ENCODE data around the gene CST1.
A peak's percentile ranks its signal among the peaks of the same experiment; 100 is the strongest.
"Not testable (repeated sequence)": the region's sequence is repeated elsewhere in the genome, so short reads cannot be mapped to it uniquely, and the experiment has no call there.

The CST1 gene, protein sequence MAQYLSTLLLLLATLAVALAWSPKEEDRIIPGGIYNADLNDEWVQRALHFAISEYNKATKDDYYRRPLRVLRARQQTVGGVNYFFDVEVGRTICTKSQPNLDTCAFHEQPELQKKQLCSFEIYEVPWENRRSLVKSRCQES

GRCh38 chr20:23750786-23751185 lies at the start of gene CST1:
Gene CST1 (minus strand): TSS chr20:23750935. CDS start chr20:23750866, 69 bp downstream.
- H3K36me3 ChIP-seq (ENCODE audit: insufficient read depth, low read length); H4K20me1 ChIP-seq (ENCODE audit: insufficient read depth, low read length); H3K27me3 ChIP-seq (ENCODE audit: insufficient read depth, low read length); H3K9me2 ChIP-seq (ENCODE audit: low read depth, low read length); H3K4me1 ChIP-seq (ENCODE audit: insufficient read depth, low read length, severe bottlenecking); H3K27ac ChIP-seq (ENCODE audit: low read depth, low read length, poor library complexity, severe bottlenecking); H3F3A ChIP-seq (ENCODE audit: insufficient read depth, low read length); H3K9ac ChIP-seq (ENCODE audit: low read length); H3K4me2 ChIP-seq (ENCODE audit: low read length); H2AFZ ChIP-seq (ENCODE audit: low read length); H3K9me3 ChIP-seq (ENCODE audit: low read length); H3K4me3 ChIP-seq (ENCODE audit: low read depth, low read length, poor library complexity, severe bottlenecking); H3K79me2 ChIP-seq (ENCODE audit: insufficient read depth, low read length): not testable (repeated sequence)

DNA sequence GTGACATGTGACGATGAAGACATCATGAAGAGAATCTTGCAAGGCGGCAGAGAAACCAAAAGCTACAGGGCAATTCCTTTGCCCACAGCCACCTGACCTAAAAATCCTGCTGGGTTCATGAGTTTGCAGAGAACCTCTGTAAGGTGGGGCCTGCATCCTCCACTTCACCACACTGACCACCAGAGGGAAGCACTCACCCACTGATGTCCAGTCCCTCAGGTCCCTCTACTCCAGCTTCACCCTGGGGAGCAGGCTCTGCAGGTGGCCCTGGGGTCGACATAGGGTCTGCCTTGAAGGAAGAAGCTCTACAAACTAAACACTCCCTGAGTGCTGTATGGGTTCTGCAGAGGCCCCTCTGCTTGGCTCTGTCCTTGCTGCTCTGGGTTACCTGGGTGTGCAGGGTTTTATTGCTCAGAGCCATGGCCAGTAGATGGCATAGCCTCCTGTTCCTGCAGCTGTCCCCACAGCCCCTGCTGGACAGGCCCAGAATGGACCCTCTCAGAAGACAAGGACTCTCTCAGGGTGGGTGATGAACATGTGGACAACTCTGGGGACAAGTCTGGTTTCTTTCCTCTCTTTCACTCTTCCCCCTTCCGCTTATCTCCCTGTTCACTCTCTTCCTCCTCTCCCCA lies 48.6 kb upstream of the CST1 start:
- not testable (repeated sequence) for H2AFZ ChIP-seq (ENCODE audit: low read length); H3K9me2 ChIP-seq (ENCODE audit: low read depth, low read length); H3K4me2 ChIP-seq (ENCODE audit: low read length); H3K4me1 ChIP-seq (ENCODE audit: insufficient read depth, low read length, severe bottlenecking); H3K27ac ChIP-seq (ENCODE audit: low read depth, low read length, poor library complexity, severe bottlenecking); H3K36me3 ChIP-seq (ENCODE audit: insufficient read depth, low read length); H4K20me1 ChIP-seq (ENCODE audit: insufficient read depth, low read length); H3K9me3 ChIP-seq (ENCODE audit: low read length); H3F3A ChIP-seq (ENCODE audit: insufficient read depth, low read length); H3K4me3 ChIP-seq (ENCODE audit: low read depth, low read length, poor library complexity, severe bottlenecking); H3K27me3 ChIP-seq (ENCODE audit: insufficient read depth, low read length); H3K79me2 ChIP-seq (ENCODE audit: insufficient read depth, low read length); H3K9ac ChIP-seq (ENCODE audit: low read length)
- TF ChIP-seq, protein P1, sequence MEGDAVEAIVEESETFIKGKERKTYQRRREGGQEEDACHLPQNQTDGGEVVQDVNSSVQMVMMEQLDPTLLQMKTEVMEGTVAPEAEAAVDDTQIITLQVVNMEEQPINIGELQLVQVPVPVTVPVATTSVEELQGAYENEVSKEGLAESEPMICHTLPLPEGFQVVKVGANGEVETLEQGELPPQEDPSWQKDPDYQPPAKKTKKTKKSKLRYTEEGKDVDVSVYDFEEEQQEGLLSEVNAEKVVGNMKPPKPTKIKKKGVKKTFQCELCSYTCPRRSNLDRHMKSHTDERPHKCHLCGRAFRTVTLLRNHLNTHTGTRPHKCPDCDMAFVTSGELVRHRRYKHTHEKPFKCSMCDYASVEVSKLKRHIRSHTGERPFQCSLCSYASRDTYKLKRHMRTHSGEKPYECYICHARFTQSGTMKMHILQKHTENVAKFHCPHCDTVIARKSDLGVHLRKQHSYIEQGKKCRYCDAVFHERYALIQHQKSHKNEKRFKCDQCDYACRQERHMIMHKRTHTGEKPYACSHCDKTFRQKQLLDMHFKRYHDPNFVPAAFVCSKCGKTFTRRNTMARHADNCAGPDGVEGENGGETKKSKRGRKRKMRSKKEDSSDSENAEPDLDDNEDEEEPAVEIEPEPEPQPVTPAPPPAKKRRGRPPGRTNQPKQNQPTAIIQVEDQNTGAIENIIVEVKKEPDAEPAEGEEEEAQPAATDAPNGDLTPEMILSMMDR (IDR thresholded peaks at IDR 0.05; ENCODE audit: low read length) = peak; percentile 30

DNA sequence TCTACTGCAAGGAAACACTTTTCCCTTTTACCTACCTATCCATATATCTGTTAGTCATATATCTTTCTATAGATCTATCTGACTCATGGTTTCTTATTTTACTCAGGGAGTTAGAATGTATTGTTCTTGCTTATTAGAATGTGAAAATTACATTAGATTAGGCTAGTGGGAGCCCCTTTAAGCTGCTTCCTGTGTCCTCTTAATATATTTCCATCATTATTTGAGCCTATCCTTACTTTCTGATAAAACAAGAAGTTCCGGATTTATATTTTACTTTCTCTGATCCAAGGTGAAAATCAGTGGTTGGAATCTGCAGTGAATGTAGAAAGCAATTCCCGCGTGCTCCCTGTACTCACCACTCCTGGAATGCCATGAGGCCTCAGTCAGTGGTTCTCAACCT lies 44.8 kb upstream of the CST1 start:
- no peak overlapping the region for H3K4me3 ChIP-seq (ENCODE audit: low read depth, low read length, poor library complexity, severe bottlenecking)
- no peaks in the 10 kb centered on the region for H3K9me2 ChIP-seq (ENCODE audit: low read depth, low read length)
- no peaks in the 10 kb centered on the region for H3K4me1 ChIP-seq (ENCODE audit: insufficient read depth, low read length, severe bottlenecking)
- no peak overlapping the region for H2AFZ ChIP-seq (ENCODE audit: low read length)
- no peak overlapping the region for H3K27ac ChIP-seq (ENCODE audit: low read depth, low read length, poor library complexity, severe bottlenecking)
- no peaks in the 10 kb centered on the region for H3F3A ChIP-seq (ENCODE audit: insufficient read depth, low read length)
- H3K27me3 ChIP-seq (ENCODE audit: insufficient read depth, low read length) = no peaks in the 10 kb centered on the region
- H3K9me3 ChIP-seq (ENCODE audit: low read length) = no peaks in the 10 kb centered on the region
- no peaks in the 10 kb centered on the region for H3K79me2 ChIP-seq (ENCODE audit: insufficient read depth, low read length)
- no peaks in the 10 kb centered on the region for H4K20me1 ChIP-seq (ENCODE audit: insufficient read depth, low read length)
- TF ChIP-seq, protein P1 (IDR thresholded peaks at IDR 0.05; ENCODE audit: low read length) = no peak
- TF ChIP-seq EZH2 (IDR thresholded peaks at IDR 0.05; ENCODE audit: borderline replicate concordance, low read length) = no peak
- no peaks in the 10 kb centered on the region for H3K36me3 ChIP-seq (ENCODE audit: insufficient read depth, low read length)
- H3K9ac ChIP-seq (ENCODE audit: low read length) = no peak overlapping the region
- no peak overlapping the region for H3K4me2 ChIP-seq (ENCODE audit: low read length)

DNA sequence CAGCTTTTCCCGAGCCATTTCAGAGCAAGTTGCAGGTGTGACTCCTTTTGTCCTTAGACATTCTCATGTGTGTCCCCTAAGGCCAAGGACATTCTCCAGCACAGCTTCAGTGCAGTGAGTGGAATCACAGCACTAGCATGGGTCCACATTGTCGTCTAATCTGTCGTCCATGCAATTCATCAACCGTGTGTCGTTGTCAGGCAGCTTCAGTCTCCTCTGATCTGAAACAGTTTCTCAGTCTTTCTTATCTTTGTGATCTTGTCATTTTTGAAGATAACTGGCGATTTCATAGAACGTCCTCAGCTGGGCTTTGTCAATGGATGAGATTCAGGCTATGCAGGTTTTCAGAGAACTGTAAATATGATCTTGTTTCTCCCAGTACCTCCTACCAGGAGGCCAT lies 44.1 kb upstream of the CST1 start:
- Histone ChIP-seq H3K9me2 (ENCODE audit: low read depth, low read length) (no peaks in the 10 kb centered on the region), H3F3A (ENCODE audit: insufficient read depth, low read length) (no peaks in the 10 kb centered on the region), H3K9me3 (ENCODE audit: low read length) (no peaks in the 10 kb centered on the region), H3K36me3 (ENCODE audit: insufficient read depth, low read length) (no peaks in the 10 kb centered on the region), H3K27ac (ENCODE audit: low read depth, low read length, poor library complexity, severe bottlenecking) (no peak overlapping the region), H3K4me1 (ENCODE audit: insufficient read depth, low read length, severe bottlenecking) (no peaks in the 10 kb centered on the region), H3K79me2 (ENCODE audit: insufficient read depth, low read length) (no peaks in the 10 kb centered on the region), H3K4me2 (ENCODE audit: low read length) (no peak overlapping the region), H2AFZ (ENCODE audit: low read length) (no peak overlapping the region), H3K4me3 (ENCODE audit: low read depth, low read length, poor library complexity, severe bottlenecking) (no peak overlapping the region), H3K27me3 (ENCODE audit: insufficient read depth, low read length) (no peaks in the 10 kb centered on the region), H3K9ac (ENCODE audit: low read length) (no peak overlapping the region), H4K20me1 (ENCODE audit: insufficient read depth, low read length) (no peaks in the 10 kb centered on the region)
- TF ChIP-seq EZH2 (IDR thresholded peaks at IDR 0.05; ENCODE audit: borderline replicate concordance, low read length) = no peak
- TF ChIP-seq, protein P1 (IDR thresholded peaks at IDR 0.05; ENCODE audit: low read length) = no peak
